Measurements from ENCODE around the gene RPL5. TPM values are rescaled to one million over a fixed set of nuclear protein-coding genes. Genes with fewer than 3 reads are reported as not detected.

Gene RPL5
- total RNA-seq, 1 experiment from 2014 or later, result 1,430 TPM

GRCh38 chr1:92886886-92887419 is 55.1 kb downstream of the RPL5 start:
- peaks cover 30% of the 10 kb centered on the region for H3K9me3 Mint-ChIP-seq
- no peaks in the 10 kb centered on the region for H3K4me1 Mint-ChIP-seq
- TF ChIP-seq ZNF512 (CRISPR knock-in tag; IDR thresholded peaks at IDR 0.05; ENCODE audit: borderline replicate concordance) (no peak), AFF4 (CRISPR knock-in tag; IDR thresholded peaks at IDR 0.05; ENCODE audit: borderline replicate concordance) (no peak), USF1 (CRISPR knock-in tag; IDR thresholded peaks at IDR 0.05) (no peak), ELF4 (CRISPR knock-in tag; IDR thresholded peaks at IDR 0.05; ENCODE audit: low read depth) (no peak), ATF6 (CRISPR knock-in tag; IDR thresholded peaks at IDR 0.05) (no peak), JAZF1 (CRISPR knock-in tag; IDR thresholded peaks at IDR 0.05) (no peak), GABPB1 (CRISPR knock-in tag; IDR thresholded peaks at IDR 0.05) (no peak), CDX4 (CRISPR knock-in tag; IDR thresholded peaks at IDR 0.05; ENCODE audit: borderline replicate concordance) (no peak), CTCF (IDR thresholded peaks at IDR 0.05) (no peak), SMAD4 (CRISPR knock-in tag; IDR thresholded peaks at IDR 0.05) (no peak), ZNF219 (CRISPR knock-in tag; IDR thresholded peaks at IDR 0.05; ENCODE audit: borderline replicate concordance) (no peak), NFYB (CRISPR knock-in tag; conservative IDR thresholded peaks at IDR 0.05; ENCODE audit: low read depth) (no peak), ZNF317 (CRISPR knock-in tag; IDR thresholded peaks at IDR 0.05; ENCODE audit: borderline replicate concordance, low read depth) (no peak), NR3C1 (CRISPR knock-in tag; conservative IDR thresholded peaks at IDR 0.05; ENCODE audit: low read depth) (no peak), ZNF281 (CRISPR knock-in tag; IDR thresholded peaks at IDR 0.05) (no peak), USF2 (CRISPR knock-in tag; IDR thresholded peaks at IDR 0.05) (no peak), ZSCAN18 (CRISPR knock-in tag; IDR thresholded peaks at IDR 0.05) (no peak), SP1 (CRISPR knock-in tag; conservative IDR thresholded peaks at IDR 0.05) (no peak), FOXJ3 (CRISPR knock-in tag; IDR thresholded peaks at IDR 0.05; ENCODE audit: borderline replicate concordance) (no peak)
- H3K27ac Mint-ChIP-seq, result no peak overlapping the region
- H3K27me3 Mint-ChIP-seq (ENCODE audit: low read depth), result no peaks in the 10 kb centered on the region
- ChIA-PET CTCF (interaction anchor here (0.6 kb wide), 1 partner anchor 207 kb away, joined by 4 read pairs; no protein-coding TSS in a partner anchor), POLR2A (interaction anchor here (0.6 to 0.7 kb wide), 2 partner anchors 192 to 252 kb away, joined by 3 to 4 read pairs; no protein-coding TSS in a partner anchor)
- no peak overlapping the region for H3K4me3 Mint-ChIP-seq
- DNase-seq (ENCODE audit: low spot score) (no peak), ATAC-seq (no peak)
- H3K36me3 Mint-ChIP-seq, result peaks cover 13% of the 10 kb centered on the region

Data from WTC11 (cell line).